OCI-LY3 (cell line): ENCODE results near the gene CCNB1.

Experiments used
- CTCF ChIP-seq: fragments of 200-600, 300-600 bp; sonication (generic); IDR thresholded peaks from 2 replicates; pipeline ENCODE4 v1.5.1; 2014; ENCODE audit warnings: antibody characterized with exemption, low read length, low read depth
- EZH2phosphoT487 ChIP-seq: fragments of 200-600 bp; shearing (Covaris generic); IDR thresholded peaks from 2 replicates; pipeline ENCODE4 v1.6.1; 2018; ENCODE audit warnings: antibody characterized with exemption, mixed run types, low read depth

GRCh38 chr5:69212022-69212421, 45.1 kb downstream of the CCNB1 start:
- no peak for TF ChIP-seq CTCF
- no peak for TF ChIP-seq EZH2phosphoT487
